HG03196 (cell line): Measurements from ENCODE around the gene TBC1D16.

ENCODE experiments used
- ATAC-seq: cut with Tn5 transposase; IDR thresholded peaks from one replicate; pipeline ENCODE4 v1.9.1; 2021; ENCODE audit not compliant: unreplicated experiment

Gene TBC1D16

DNA sequence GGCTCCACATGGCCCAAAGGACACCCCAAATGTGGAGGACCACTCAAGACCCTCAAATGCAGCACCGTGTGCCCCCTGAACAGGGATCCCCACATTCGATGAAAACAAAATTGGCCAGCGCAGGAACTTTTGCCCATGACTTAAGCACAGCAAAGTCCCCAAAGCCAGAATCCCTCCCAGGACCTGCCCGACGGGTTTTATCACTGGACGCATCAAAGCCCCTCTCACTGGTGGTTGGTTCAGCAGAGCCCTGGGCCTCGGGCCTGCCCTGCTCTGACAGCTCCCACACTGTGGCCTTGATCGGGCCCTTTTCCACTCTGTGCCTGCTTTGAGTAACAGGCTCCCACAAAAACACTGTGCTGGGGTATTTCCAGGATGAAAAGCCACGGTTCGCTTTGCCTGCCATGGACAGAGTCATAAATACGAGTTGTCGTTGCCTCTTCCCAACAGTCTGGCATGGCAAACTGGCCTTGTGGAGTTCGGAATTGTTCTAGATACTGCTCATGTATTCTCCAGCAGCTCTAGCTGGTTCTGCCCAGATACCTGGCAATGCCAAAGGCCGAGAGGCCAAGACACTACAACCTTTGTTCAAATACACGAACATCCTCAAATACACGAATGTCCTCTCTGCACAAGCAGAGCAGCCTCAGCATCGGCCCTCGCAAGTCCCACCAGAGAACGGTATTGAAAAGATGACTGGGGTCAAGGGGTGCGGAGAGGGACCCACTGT is 46.4 kb downstream of the TBC1D16 start:
- ATAC-seq = no peak

GRCh38 chr17:79988185-79988971 is 47.3 kb downstream of the TBC1D16 start:
- ATAC-seq = no peak

GRCh38 chr17:79987935-79988184 is 47.8 kb downstream of the TBC1D16 start:
- ATAC-seq = no peak

DNA sequence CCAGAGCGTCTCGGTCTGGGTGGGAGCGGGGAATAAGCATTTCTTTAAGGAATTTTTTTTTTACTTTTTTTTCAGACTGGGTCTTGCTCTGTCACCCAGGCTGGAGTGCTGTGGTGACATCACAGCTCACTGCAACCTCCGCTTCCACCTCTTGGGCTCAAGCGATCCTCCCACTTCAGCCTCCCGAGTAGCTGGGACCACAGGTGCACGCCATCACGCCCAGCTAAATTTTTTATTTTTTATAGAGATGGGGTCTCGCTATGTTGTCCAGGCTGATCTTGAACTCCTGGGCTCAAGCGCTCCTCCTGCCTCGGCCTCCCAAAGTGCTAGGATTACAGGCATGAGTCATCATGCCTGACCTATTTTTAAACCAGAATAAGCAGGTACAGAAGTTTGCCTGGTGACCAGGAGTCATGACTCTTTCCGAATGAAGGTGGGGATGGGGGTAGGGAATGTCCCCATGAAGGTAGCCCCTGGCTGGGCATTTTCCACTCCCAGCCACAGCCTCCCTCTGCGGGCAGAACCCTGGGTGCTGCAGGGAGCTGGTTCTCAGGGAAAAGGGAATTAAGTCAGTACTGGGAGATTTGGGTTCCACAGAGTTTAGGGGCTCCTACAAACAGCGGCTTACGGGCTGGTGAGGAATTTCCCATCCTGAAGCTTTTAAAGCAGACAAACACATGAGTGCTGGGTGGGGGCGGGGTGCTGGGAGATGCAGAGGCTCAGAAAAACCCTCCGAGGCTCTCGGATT is 48.3 kb downstream of the TBC1D16 start:
- ATAC-seq = no peak

GRCh38 chr17:79986411-79987186 is 49.1 kb downstream of the TBC1D16 start:
- ATAC-seq = no peak

DNA sequence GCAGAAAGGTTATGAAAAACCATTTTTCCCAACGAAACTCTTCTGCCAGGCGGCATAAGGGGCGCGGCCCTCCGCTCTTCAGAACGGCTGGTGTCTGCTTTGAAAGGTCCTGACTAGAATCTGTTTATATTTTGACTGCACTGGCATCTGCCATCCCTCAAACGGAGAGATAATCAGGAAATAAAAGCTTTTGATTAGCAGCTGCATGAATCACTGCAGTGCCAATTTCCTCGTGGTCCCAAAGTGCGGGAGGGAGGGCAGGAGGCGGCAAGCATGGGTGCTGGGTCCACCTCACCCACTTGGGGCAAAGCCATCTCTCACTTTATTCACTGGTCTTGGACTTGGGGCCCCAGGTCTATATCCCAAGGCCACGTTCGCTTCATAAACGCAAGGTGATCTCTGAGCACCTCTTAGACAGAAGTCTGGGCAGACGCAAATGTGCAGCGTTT is 49.7 kb downstream of the TBC1D16 start:
- ATAC-seq = no peak

- no peak for ATAC-seq
Measured at GRCh38 chr17:79985361-79985942, 50.2 kb downstream of the TBC1D16 start.

GRCh38 chr17:79984877-79985276 is 50.8 kb downstream of the TBC1D16 start:
- ATAC-seq = no peak

DNA sequence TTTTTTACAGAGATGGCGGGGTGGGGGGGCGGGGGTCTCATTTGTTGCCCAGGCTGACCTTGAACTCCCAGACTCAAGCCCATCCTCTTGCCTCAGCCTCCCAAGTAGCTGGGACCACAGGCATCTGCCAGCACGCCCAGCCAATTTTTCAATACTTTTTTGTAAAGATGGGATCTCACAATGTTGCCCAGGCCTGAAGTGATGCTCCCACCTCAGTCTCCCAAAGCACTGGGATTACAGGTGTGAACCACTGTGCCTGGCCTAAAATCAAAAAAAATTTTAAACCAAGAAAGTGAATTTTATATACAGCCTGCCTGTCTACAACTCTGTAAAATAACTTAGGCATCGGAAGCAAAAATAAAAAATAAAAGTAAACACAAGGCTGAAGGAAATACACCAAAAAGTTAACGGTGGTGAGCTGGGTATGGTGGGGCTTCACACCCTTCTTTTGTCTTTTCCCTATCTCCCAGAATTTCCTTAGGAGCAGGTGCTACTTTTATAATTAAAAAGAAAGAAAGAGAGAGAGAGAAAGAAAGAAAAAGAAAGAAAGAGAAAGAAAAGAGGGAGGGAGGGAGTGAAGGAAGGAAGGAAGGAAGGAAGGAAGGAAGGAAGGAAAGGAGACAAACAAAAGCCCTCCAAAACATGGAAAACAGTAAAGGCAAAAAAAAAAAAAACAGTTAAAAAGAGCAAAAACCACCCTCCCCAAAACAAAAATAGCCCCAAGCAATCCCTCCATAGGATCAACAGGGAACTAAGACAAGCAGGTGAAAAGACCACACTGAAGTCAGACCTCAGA is 51.4 kb downstream of the TBC1D16 start:
- no peak for ATAC-seq

DNA sequence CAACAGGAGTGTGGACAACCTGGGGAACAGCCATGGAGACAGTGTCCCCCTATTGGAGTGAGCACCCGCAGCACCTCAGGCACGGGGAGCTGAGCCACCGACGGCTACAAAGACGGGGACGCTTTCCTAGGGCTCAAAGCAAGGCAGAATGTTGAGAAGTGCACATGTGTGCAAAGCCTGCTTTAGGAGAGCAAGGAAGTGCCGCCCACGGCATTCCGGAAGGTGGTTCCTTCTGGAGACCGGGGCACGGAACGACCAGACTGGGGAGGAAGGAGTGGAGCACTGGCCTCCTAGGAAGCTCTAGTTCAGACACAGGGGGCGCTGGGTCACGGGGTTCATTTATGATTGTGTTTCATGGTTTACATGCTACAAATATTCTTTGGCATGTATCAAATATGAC is 52.2 kb downstream of the TBC1D16 start:
- ATAC-seq = no peak

DNA sequence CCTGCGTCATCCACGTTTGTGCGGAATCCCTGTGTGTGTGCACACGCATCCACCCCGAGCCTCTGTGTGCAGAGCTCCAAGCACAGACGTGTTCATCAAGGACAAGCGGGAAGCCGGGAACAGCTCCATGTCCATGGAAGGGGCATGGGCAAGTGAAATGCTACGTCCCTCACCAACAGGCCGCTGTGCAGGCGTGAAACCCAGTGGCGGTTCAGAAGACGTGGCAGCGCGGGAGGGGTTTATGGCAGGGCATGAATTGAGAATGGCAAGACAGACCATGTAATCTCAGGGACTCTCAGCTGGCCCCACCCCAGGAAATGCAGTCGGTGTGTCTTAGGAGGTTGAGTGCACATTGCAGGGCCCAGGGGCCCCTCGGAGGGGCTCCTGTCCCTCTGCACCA is 52.7 kb downstream of the TBC1D16 start:
- no peak for ATAC-seq

GRCh38 chr17:79981661-79982101 is 54.0 kb downstream of the TBC1D16 start:
- no peak for ATAC-seq

DNA sequence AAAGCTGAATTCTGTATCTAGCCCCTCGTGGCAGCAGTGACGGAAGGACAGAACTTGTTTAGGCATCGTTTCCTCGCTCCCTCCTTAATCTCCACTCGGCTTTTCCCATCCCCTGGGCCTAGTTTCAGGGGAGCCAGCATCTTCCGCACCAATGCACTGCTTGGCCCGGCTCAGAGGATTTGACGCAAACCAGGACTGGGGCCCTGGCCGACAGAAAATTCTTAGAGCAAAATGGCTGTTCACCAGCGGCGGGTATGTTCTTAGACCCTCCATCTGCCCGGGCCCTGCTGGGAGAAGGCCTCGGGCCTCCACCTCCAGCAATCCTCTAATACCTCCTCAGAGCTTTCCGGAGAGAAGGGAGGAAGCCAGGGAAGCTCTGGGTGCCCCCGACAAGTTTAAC is 54.6 kb downstream of the TBC1D16 start:
- ATAC-seq = no peak

DNA sequence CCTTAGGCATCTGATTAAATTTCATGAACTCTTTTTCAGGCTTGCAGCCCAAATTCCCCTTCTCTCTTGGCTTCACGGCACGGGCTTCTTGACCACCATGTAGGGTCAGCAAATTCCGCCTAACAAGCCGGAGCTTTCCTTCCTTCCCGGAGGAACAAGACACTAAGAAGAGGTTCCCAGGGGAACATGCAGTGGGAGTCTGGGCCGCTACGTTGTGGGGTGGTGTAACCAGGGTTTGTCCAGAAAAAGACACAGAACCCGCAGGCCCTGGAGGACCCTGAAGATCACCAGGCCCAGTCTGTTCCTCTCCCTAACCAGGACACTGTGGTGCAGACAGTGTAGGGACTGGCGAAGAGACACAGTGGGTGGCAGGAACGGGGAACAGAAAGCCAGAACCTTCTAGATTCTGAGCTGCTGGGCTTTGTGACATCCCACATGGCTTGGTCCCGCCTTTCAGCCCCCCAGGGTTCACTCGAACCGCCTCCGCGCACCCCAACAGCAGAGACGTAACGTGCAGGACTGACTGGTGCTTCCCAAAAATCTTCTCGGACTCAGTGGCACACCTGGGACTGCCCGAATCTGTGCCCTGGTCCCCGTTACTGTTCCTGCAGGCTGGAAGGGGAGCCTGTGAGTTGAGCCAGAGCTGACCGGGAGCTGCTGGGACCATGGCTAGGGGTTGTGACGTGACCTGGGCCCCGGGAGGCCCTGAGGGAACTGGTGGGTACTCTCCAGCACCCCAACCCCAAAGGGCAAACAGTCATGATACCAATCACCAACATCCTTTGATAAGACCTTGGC is 55.2 kb downstream of the TBC1D16 start:
- ATAC-seq = no peak

DNA sequence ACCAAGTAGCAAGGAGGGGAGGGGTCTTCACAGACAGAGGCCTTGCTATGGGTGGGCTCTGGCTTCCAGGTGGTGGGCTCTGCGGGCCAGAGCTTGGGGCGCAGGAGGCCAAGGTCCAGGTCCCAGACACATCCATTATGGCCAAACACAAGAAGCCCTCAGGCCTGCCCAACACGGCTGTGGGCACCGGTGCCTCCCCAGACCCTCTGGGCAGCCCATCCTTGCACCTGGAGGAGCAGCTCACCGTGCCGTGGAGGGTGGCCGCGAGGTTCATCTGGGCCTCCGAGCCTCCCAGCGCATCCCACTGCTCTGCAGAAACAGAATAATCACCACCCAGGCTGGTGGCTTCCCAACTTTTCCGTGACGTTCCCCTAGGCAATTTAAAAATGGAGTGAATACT is 55.9 kb downstream of the TBC1D16 start:
- no peak for ATAC-seq

DNA sequence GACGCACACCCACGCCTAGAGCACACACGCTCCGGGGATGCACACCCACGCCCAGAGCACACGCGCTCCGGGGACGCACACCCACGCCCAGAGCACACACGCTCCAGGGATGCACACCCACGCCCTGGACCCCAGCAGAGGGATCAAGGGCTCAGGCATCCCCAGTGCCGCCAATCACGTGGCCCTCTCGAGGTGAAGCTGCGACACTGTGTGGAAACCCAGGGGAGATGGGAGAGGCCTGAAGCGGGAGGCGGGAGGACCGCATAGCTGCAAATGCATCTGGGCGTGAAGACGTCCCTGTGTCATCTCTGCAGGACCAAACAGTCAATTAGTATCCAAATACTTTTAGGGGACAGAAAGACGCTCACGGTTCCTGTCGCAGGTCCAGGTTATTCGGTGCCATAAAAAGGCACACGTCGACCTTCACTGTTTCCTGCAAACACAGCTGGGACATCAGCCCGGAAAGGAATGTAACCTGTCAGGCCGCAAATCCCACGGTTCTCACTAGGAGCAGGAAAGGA is 56.4 kb downstream of the TBC1D16 start:
- no peak for ATAC-seq

DNA sequence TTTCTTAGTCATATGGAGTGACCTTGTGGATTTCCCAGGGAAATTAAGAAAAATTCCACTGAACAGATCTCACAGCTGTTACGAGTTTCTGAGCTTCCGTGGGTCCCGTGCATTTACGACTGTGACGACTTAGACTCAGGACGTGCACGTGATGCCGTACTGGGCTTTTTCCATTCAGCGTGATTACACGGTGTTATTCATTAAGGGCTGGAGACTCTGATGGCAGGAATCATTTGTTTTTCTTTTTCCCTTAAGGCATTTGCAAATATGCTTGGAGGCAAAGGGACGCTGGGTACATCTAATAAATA is 57.2 kb downstream of the TBC1D16 start:
- no peak for ATAC-seq

DNA sequence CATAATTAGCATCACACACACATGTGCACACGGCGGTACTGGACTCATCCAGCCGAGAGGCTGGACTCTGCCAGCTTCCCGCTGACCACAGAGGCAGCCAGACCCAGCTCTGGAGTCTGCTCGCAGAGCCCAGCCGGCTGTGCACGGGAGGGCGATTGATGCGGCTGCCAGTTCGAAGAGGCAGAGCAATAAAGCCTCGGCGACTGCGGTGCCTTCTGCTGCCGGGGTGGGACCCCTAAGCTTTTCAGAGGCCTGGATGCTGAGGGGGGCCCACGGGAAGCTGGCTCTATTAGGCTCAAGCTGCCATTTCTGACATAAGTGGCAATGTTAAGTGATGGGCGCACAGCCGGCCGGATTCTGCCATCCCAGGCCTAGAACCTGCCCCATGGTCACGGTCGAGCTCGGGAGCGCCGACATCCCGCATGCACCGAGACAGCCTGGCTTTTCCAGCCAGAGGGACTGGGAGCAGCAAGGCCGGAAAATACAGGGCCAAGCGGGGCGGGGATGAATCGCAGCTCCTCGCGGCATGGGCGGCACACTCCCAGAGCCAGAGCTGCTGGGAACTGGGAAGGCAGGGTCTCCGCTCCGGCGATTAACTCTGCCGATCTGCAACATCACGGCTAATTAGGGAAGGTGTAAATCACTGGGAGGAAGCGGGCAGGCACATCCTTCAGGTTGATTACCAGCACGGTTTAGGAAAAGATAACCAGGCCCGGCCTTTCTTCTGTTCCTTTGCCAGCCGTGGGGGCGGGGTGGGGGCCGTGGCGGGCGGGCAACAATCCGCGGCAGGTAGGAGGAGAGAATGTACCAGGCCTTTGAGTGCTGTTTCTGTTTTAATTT is 57.7 kb downstream of the TBC1D16 start:
- no peak for ATAC-seq
